ENCODE data around the gene LRRC74B. TPM values are rescaled to one million over a fixed set of nuclear protein-coding genes. Genes with fewer than 3 reads are reported as not detected.

LRRC74B gene
- total RNA-seq, 2 donors from 2014 or later, result not detected

GRCh38 chr22:21029486-21030025 is 16.2 kb upstream of the LRRC74B start:
- Histone ChIP-seq H3K4me3 (no peak overlapping the region), H3K36me3 (no peaks in the 10 kb centered on the region), H3K27me3 (peaks cover 2 to 5% of the 10 kb centered on the region in 2 donors), H3K9me3 (no peaks in the 10 kb centered on the region), H3K4me1 (peaks cover 0 to 21% of the 10 kb centered on the region in 2 donors), H3K27ac (no peak overlapping the region)
- TF ChIP-seq, protein P1, sequence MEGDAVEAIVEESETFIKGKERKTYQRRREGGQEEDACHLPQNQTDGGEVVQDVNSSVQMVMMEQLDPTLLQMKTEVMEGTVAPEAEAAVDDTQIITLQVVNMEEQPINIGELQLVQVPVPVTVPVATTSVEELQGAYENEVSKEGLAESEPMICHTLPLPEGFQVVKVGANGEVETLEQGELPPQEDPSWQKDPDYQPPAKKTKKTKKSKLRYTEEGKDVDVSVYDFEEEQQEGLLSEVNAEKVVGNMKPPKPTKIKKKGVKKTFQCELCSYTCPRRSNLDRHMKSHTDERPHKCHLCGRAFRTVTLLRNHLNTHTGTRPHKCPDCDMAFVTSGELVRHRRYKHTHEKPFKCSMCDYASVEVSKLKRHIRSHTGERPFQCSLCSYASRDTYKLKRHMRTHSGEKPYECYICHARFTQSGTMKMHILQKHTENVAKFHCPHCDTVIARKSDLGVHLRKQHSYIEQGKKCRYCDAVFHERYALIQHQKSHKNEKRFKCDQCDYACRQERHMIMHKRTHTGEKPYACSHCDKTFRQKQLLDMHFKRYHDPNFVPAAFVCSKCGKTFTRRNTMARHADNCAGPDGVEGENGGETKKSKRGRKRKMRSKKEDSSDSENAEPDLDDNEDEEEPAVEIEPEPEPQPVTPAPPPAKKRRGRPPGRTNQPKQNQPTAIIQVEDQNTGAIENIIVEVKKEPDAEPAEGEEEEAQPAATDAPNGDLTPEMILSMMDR (IDR thresholded peaks at IDR 0.05), result no peak
- no peak for DNase-seq (ENCODE audit: low spot score)

DNA sequence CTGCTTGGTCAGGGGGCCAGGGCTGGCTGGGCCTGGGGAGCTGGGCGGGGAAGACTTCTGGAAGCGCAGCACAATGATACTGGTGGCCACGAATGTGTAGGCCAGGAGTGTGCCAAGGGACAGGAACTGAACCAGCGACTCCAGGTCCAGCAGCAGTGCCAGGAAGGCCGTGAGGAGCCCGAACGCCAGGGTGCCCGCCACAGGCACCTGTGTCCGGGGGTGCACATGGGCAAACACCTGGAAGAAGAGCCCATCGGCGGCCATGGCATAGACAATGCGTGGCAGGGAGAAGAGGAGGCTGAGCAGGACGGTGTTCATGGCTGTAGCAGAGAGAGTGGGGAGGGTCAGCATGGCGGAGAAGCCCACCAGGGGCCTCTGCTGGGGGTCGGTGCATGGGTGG is 15.7 kb upstream of the LRRC74B start:
- Histone ChIP-seq H3K9me3 (no peaks in the 10 kb centered on the region), H3K4me3 (no peak overlapping the region), H3K27me3 (peaks cover 2 to 5% of the 10 kb centered on the region in 2 donors), H3K36me3 (no peaks in the 10 kb centered on the region), H3K4me1 (peaks cover 0 to 21% of the 10 kb centered on the region in 2 donors), H3K27ac (no peak overlapping the region)
- TF ChIP-seq, protein P1 (IDR thresholded peaks at IDR 0.05), result no peak
- no peak for DNase-seq (ENCODE audit: low spot score)

DNA sequence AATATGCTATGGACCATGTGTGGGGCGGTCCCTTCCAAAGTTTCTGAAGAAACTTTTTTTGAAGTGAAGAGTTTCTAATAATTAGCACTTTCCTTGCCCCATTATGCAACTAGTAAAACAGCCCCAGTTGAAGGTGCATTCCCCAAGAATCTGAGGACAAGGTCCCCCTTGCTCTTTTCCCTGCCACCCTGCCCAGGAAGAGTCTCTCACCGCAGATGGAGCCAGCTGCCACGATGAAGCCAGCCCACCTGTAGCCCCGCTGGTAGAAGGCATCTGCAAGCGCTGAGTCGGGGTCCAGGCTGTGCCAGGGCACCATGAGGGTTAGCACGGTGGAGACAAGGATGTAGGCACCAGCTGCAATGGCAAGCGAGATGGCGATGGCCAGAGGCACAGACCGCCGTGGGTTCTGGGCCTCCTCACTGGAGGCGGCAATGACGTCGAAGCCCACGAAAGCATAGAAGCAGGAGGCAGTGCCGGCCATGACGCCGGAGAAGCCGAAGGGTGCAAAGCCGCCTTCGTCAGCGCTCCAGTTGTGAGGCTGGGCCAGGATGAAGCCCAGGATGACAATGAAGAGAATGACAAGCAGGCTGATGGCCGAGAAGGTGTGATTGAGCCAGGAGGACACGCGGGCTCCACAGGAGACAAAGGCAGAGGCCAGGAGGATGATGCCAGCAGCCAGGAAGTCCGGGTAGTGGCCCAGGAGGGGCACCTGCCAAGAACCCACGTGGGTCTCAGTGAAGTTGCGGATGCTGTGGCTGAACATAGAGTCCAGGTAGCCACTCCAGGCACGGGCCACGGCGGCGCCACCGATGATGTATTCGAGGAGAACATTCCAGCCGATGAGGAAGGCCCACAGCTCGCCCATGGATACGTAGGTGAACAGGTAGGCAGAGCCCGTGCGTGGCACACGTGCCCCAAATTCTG is 14.9 kb upstream of the LRRC74B start:
- DNase-seq (ENCODE audit: low spot score), result no peak
- Histone ChIP-seq H3K36me3 (no peaks in the 10 kb centered on the region), H3K4me1 (peaks cover 0 to 21% of the 10 kb centered on the region in 2 donors), H3K27me3 (peaks cover 2 to 5% of the 10 kb centered on the region in 2 donors), H3K9me3 (no peaks in the 10 kb centered on the region), H3K4me3 (no peak overlapping the region), H3K27ac (no peak overlapping the region)
- TF ChIP-seq, protein P1 (IDR thresholded peaks at IDR 0.05), result no peak

GRCh38 chr22:21031545-21032036 is 14.2 kb upstream of the LRRC74B start:
- no peaks in the 10 kb centered on the region for H3K9me3 ChIP-seq
- DNase-seq (ENCODE audit: low spot score), result no peak
- TF ChIP-seq, protein P1 (IDR thresholded peaks at IDR 0.05), result no peak
- H3K4me1 ChIP-seq, result peaks cover 0 to 21% of the 10 kb centered on the region in 2 donors
- H3K27me3 ChIP-seq, result peaks cover 2 to 5% of the 10 kb centered on the region in 2 donors
- no peaks in the 10 kb centered on the region for H3K36me3 ChIP-seq
- H3K4me3 ChIP-seq, result peak overlapping the region in 1 of 2 donors; percentile 50
- H3K27ac ChIP-seq, result no peak overlapping the region

- Histone ChIP-seq H3K27me3 (peaks cover 2 to 5% of the 10 kb centered on the region in 2 donors), H3K4me3 (peak within 1 kb of the TSS; percentile 24 to 50), H3K4me1 (peaks cover 0 to 16% of the 10 kb centered on the region in 2 donors), H3K27ac (no peak within 1 kb of the TSS), H3K36me3 (no peaks in the 10 kb centered on the region), H3K9me3 (no peaks in the 10 kb centered on the region)
- no peak for DNase-seq (ENCODE audit: low spot score)
- TF ChIP-seq, protein P1 (IDR thresholded peaks at IDR 0.05), result no peak
Measured at GRCh38 chr22:21032037-21032867, 13.5 kb upstream of the LRRC74B start, which contains the start of gene SLC7A4. Gene SLC7A4 (minus strand): TSS chr22:21032561. CDS start chr22:21031812, 749 bp downstream.
